ENCODE measurements around the gene ANO4. TPM values are rescaled to one million over a fixed set of nuclear protein-coding genes. Genes with fewer than 3 reads are reported as not detected.

The ANO4 gene
- total and polyA plus RNA-seq, 2 donors (not counting 1 experiment from before 2014, with no cell fraction given) = not detected

DNA sequence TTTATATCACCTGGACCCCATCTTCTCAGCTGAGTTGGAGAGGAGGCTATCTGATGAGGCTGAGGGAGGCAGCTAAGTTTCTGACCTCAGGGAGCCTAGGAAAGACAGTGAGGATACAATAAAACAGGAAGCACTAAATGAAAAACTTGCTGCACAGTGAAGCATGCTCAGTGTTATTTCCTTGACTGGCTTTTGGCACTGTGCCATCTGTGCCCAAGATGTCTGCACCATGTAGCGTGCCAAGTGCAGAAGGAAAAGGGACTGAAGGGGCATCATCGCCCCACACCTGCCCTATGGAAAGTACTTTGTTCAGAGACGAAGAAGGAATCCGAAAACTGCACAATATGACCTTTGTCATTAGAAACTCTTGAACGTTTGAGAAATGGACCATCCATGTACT is 102.7 kb downstream of the ANO4 start:
- no peak overlapping the region for H3K27ac ChIP-seq (ENCODE audit: low read length in 2 of 2)
- ATAC-seq (ENCODE audit: low read depth) (no peak), DNase-seq (no peak)
- Mint-ChIP-seq H3K27ac (no peak overlapping the region), H3K27me3 (no peaks in the 10 kb centered on the region), H3K4me1 (no peaks in the 10 kb centered on the region), H3K4me3 (no peak overlapping the region), H3K9me3 (ENCODE audit: insufficient read depth) (no peaks in the 10 kb centered on the region)
- no peaks in the 10 kb centered on the region for H3K27me3 ChIP-seq (replicated peaks in 1 of 4; ENCODE audit: control extremely low read depth in 1 of 4, control insufficient read depth in 3 of 4, insufficient read depth in 4 of 4, low read length in 3 of 4)
- TF ChIP-seq, protein P1, sequence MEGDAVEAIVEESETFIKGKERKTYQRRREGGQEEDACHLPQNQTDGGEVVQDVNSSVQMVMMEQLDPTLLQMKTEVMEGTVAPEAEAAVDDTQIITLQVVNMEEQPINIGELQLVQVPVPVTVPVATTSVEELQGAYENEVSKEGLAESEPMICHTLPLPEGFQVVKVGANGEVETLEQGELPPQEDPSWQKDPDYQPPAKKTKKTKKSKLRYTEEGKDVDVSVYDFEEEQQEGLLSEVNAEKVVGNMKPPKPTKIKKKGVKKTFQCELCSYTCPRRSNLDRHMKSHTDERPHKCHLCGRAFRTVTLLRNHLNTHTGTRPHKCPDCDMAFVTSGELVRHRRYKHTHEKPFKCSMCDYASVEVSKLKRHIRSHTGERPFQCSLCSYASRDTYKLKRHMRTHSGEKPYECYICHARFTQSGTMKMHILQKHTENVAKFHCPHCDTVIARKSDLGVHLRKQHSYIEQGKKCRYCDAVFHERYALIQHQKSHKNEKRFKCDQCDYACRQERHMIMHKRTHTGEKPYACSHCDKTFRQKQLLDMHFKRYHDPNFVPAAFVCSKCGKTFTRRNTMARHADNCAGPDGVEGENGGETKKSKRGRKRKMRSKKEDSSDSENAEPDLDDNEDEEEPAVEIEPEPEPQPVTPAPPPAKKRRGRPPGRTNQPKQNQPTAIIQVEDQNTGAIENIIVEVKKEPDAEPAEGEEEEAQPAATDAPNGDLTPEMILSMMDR (IDR thresholded peaks at IDR 0.05) = no peak
- no peak for TF ChIP-seq EZH2 (IDR thresholded peaks at IDR 0.05; ENCODE audit: borderline replicate concordance, insufficient read depth, low read depth, low read length, poor library complexity, severe bottlenecking)
- intact Hi-C loops (cut with micrococcal nuclease) = no loop called here
- no peaks in the 10 kb centered on the region for H3K79me2 ChIP-seq (ENCODE audit: control insufficient read depth, insufficient read depth, low read length)
- POLR2A ChIA-PET = no interaction called here
- peaks cover 0 to 3% (median 0%) of the 10 kb centered on the region in 3 donors for H3K9me3 ChIP-seq (ENCODE audit: control extremely low read depth in 1 of 3, control insufficient read depth in 2 of 3, insufficient read depth in 1 of 3, low read length in 2 of 3)
- no peak overlapping the region for H3K4me2 ChIP-seq (replicated peaks; ENCODE audit: low read depth, low read length, poor library complexity, severe bottlenecking)
- H3K4me3 ChIP-seq (ENCODE audit: control extremely low read depth in 1 of 5, extremely low read depth in 1 of 5, insufficient read depth in 1 of 5, low read depth in 2 of 5, low read length in 4 of 5) = no peak overlapping the region
- no peaks in the 10 kb centered on the region for H3K36me3 ChIP-seq (replicated peaks in 1 of 2; ENCODE audit: control extremely low read depth in 1 of 2, control insufficient read depth in 1 of 2, extremely low read depth in 1 of 2, insufficient read depth in 2 of 2, low read length in 1 of 2)
- H4K20me1 ChIP-seq (ENCODE audit: control insufficient read depth, insufficient read depth, low read length, poor library complexity, severe bottlenecking) = no peaks in the 10 kb centered on the region
- CTCF ChIA-PET = no interaction called here
- H3K4me1 ChIP-seq (ENCODE audit: control insufficient read depth in 2 of 2, insufficient read depth in 2 of 2, low read length in 2 of 2) = no peaks in the 10 kb centered on the region
- H2AFZ ChIP-seq (ENCODE audit: insufficient read depth, low read depth, low read length, poor library complexity, severe bottlenecking) = no peak overlapping the region
- WGBS (ENCODE audit: insufficient coverage) = 81% methylated on average over 5 of the region's 5 CpGs
- H3K9ac ChIP-seq (ENCODE audit: low read length) = no peak overlapping the region

DNA sequence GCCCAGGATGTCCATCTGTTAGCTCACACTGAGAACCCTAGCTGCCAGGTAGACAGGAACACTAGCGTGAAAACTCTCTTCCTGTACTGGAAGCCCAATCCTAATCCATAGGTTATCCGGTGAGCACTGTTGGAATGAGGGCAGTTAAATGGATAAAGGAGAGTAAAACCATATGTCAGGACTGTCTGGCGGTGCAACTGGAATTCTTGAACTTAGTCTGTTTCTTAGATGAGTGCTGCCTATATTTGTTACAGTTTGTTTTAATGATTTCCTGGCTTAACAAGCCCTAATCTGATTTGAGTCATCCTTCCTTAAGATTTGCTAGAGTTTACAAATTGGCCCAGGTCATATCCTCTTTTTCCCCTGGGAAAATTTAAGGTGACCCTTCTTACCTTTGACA is 104.7 kb downstream of the ANO4 start:
- Histone ChIP-seq H3K79me2 (ENCODE audit: control insufficient read depth, insufficient read depth, low read length) (no peaks in the 10 kb centered on the region), H4K20me1 (ENCODE audit: control insufficient read depth, insufficient read depth, low read length, poor library complexity, severe bottlenecking) (no peaks in the 10 kb centered on the region), H3K4me3 (ENCODE audit: control extremely low read depth in 1 of 5, extremely low read depth in 1 of 5, insufficient read depth in 1 of 5, low read depth in 2 of 5, low read length in 4 of 5) (no peak overlapping the region), H3K4me2 (replicated peaks; ENCODE audit: low read depth, low read length, poor library complexity, severe bottlenecking) (no peak overlapping the region), H3K27me3 (replicated peaks in 1 of 4; ENCODE audit: control extremely low read depth in 1 of 4, control insufficient read depth in 3 of 4, insufficient read depth in 4 of 4, low read length in 3 of 4) (no peaks in the 10 kb centered on the region), H3K36me3 (replicated peaks in 1 of 2; ENCODE audit: control extremely low read depth in 1 of 2, control insufficient read depth in 1 of 2, extremely low read depth in 1 of 2, insufficient read depth in 2 of 2, low read length in 1 of 2) (no peaks in the 10 kb centered on the region), H3K9ac (ENCODE audit: low read length) (no peak overlapping the region), H3K4me1 (ENCODE audit: control insufficient read depth in 2 of 2, insufficient read depth in 2 of 2, low read length in 2 of 2) (no peaks in the 10 kb centered on the region), H3K9me3 (ENCODE audit: control extremely low read depth in 1 of 3, control insufficient read depth in 2 of 3, insufficient read depth in 1 of 3, low read length in 2 of 3) (peaks cover 0 to 3% (median 0%) of the 10 kb centered on the region in 3 donors), H2AFZ (ENCODE audit: insufficient read depth, low read depth, low read length, poor library complexity, severe bottlenecking) (no peak overlapping the region), H3K27ac (ENCODE audit: low read length in 2 of 2) (no peak overlapping the region)
- DNase-seq = no peak
- no peaks in the 10 kb centered on the region for H3K27me3 Mint-ChIP-seq
- TF ChIP-seq EZH2 (IDR thresholded peaks at IDR 0.05; ENCODE audit: borderline replicate concordance, insufficient read depth, low read depth, low read length, poor library complexity, severe bottlenecking) = no peak
- TF ChIP-seq, protein P1 (IDR thresholded peaks at IDR 0.05) = no peak
- no peak overlapping the region for H3K27ac Mint-ChIP-seq
- ATAC-seq (ENCODE audit: low read depth) = no peak
- intact Hi-C loops (cut with micrococcal nuclease) = no loop called here
- H3K9me3 Mint-ChIP-seq (ENCODE audit: insufficient read depth) = no peaks in the 10 kb centered on the region
- H3K4me1 Mint-ChIP-seq = no peaks in the 10 kb centered on the region
- no peak overlapping the region for H3K4me3 Mint-ChIP-seq
- 90% methylated on average over 2 of the region's 3 CpGs for WGBS (ENCODE audit: insufficient coverage)
- POLR2A ChIA-PET = no interaction called here
- CTCF ChIA-PET = no interaction called here

All from B cell (primary cell).